HG03521 (cell line): ENCODE data around the gene PAX5.

Source experiments
- ATAC-seq: cut with Tn5 transposase; IDR thresholded peaks from one replicate; pipeline ENCODE4 v1.9.1; 2021; ENCODE audit warnings: mild to moderate bottlenecking, moderate library complexity; ENCODE audit not compliant: unreplicated experiment

Gene PAX5

DNA sequence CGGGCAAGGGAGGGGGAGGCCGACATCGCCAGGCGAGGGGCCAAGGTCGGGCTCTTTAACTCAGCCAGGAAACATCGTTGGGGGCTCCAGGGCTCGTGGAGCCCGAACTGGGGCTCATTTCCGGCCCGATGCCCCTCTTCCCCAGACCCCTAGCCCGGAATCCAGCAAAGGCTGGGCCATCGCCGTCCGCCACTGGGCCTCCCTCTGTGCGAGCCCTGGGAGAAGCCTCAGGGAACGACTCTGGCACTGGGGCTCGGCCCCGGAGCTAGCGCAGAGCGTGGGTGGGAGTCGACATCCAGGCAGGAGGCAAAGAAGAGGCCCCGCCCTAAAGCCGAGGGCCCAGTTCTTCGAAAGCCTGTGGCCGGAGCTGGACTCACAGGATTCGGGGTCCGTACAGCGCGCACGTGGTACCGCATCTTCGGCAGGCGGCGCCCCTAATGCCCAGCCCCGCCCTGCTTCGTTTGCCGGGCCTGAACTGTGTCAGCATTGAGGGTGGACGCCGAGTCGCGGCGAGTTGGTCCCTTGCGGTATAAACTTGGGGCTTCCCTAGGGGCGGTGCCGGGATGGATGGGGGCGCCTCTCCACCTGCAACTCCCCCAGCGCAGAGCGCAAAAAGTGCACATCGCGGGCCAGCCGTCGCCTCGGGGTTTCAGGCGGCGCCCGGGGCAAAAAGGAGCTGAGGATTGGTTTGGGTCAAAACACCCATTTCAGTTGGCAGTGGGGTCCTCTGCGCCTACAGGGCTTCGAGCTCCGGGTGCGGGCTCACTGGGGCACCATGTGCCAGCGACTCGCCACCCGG is 3.6 kb upstream of the PAX5 start:
- ATAC-seq: no peak

GRCh38 chr9:37036776-37037502 is 2.9 kb upstream of the PAX5 start:
- no peak for ATAC-seq

DNA sequence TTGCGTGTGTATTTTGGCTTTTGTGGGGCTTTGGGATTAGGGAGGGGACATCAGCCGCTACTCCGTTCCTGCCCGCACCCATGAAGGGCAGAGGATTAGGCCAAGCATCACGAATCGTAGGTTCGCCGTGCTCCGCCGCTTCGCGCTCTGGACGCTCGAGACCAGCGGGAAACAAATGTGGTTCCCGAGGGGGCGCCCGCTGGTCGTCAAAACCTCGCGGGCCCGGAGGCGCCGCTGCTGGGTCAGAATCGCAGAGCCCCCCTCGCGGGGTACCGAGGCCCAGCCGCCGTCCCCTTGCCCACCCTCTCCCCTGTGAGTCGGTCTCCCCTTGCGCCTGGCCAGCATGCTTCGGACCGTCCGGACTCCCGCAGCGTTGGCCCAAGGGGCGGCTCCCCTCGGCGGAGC is 2.3 kb upstream of the PAX5 start:
- ATAC-seq: no peak

DNA sequence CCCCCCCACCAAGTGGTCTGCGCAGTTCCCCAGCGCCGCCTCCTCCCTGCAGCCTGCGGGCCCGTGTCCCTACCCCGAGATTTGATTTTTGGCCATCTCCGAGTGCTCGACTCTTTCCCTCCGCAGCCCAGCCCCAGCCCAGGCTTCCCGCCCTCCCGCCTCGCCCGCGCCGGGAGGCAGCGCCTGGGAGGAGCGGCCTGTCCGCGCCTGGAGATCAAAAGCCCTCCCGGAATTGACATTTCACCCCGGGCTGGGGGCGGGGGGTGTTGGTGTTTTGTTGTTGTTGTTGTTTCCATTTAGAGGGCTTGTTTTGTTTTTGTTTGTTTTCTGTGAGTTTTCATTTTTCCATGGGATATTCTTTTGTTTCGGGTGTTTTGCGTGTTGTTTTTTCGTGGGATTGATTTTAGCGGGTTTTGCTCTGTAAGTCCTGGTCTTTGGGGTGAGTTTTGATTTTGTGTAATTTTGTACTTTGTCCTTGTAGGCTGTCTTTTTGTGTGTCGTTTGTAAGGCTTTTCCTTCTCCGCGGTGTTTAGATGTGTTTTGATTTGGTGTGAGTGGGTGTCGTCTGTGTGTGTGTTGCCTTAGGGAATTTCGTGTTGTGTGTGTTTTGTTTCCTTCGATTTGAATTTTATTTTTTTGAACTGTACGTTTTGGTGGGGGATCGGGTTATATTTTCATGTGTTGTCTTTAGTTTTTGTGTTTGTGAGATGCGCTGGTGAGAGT is 1.7 kb upstream of the PAX5 start:
- ATAC-seq: no peak

DNA sequence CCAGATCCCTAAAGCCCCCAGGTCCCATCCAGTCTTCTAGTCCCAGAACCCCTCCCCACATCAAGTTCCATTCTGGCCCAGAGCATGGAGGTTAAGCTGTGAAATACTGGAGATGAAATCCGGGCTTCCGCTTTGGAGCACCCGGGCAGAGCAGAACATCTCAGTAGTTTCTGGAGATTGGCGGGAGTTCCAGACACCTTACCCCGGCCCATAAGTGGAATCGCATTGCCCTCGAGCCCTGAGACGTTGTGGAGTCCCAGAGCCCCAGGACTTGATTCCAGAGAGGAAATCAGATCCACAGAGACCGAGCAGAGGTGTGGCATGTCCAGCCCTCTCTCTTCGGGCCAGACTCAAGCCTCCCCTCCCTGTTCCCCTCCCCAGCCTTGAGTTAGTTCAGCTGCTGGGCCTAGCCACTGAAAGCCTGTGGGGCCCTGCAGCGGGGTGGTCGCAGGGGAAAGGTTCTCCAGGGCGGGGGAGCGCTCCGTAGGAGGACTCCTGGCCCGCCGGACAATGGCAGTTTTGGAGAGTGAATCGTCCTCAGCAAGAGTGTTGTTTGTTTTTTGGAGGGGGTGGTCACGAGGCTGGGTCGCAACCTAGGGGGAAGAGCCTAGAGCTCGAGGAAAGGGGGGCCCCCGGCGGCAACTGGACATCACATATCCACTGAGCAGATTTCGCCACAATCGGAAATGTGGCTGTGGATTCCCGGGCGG is 1.0 kb upstream of the PAX5 start:
- no peak for ATAC-seq

DNA sequence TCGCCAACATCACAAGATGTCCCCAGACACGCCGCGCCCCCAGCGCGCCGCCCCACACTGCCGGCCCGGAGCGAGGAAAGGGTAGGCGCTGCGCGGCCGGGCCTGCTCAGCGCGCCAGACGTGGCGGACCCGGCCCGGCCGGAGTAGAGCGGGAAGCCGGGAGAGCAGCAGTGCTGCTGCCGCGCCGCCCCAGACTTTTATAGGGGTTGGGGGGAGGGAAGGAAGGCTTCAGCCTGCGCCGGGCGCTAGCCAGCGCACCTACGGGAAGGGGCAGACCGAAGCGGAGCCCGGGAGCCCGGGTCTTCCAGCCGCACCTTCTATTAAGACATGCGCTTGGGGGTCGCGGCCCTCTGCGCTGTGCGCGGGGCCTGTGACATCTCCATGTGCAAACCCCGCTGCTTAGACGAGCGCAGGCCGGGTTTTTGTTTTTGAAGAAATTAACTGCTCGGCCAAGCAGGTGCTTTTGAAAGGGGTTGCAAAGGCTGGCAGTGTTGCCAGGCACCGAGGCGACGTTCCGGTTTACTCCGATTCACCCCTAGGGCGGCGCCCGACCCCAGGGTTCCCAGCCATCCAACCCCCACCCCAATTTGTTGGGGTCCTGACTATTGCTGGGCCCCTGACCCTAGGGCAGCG is 353 bp upstream of the PAX5 start:
- no peak for ATAC-seq

DNA sequence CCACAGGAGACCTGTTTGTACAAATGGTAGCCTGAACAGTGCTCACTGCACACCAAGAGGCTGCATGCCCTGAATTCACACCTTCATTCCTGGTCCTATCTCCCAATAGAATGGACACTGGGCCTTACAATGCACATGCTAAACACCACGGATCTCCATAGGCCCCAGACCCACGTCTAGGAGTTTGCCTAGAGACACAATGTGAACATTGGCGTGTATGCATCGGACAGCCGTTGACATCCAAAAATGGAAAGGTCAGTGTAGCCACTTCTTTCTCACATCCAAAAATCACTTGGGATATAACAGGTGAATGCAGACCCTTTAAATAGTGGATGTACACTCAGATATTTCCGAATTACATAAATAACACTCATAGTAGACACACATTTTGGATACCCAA is 927 bp downstream of the PAX5 start:
- no peak for ATAC-seq

GRCh38 chr9:37032713-37033112 is 1.4 kb downstream of the PAX5 start:
- ATAC-seq: no peak

DNA sequence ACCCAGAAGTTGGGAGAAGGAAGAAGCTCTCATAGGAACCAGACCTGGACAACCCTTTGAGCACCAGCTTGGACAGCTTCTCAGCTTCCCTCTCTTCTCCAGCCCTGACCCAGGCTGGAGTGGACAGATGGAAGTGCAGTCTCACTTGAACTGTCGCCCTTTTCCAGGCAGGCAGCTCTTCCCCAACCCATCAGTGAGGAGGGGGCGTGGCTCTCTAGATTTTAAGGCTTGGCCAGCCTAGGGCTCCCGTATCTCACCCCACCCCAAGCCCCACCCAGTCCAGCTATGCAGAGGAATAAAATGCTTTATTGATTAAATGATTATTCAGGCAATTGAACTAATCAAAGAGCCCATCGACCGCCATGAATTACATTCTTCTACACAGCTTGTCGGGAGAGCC is 2.2 kb downstream of the PAX5 start:
- ATAC-seq: no peak

- ATAC-seq: no peak
These were observed 3.0 kb downstream of the PAX5 start for GRCh38 chr9:37031081-37031480.

DNA sequence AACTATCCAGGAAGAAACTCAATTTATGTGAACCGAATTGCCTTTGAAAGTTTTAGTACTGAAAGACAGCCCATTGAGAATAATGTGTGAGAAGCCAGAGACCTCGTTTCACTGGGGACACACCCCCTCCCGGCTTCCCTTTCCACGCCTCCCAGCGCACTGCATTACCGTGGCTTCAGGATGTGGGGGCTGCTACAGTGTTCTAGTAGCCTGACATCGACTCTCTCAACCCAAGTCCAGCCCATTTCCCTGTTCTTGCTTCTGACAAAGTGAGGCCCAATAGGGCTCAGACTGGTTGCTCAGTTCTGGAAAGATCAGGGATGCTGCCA is 3.5 kb downstream of the PAX5 start:
- ATAC-seq: no peak

GRCh38 chr9:37029776-37030610 is 4.1 kb downstream of the PAX5 start:
- ATAC-seq: no peak

GRCh38 chr9:37029304-37029775 is 4.7 kb downstream of the PAX5 start:
- no peak for ATAC-seq

GRCh38 chr9:37028420-37029031 is 5.5 kb downstream of the PAX5 start:
- no peak for ATAC-seq

GRCh38 chr9:37027582-37028419 is 6.3 kb downstream of the PAX5 start:
- peak; percentile 84 for ATAC-seq

- no peak for ATAC-seq
These were observed 7.0 kb downstream of the PAX5 start for GRCh38 chr9:37026931-37027581.

DNA sequence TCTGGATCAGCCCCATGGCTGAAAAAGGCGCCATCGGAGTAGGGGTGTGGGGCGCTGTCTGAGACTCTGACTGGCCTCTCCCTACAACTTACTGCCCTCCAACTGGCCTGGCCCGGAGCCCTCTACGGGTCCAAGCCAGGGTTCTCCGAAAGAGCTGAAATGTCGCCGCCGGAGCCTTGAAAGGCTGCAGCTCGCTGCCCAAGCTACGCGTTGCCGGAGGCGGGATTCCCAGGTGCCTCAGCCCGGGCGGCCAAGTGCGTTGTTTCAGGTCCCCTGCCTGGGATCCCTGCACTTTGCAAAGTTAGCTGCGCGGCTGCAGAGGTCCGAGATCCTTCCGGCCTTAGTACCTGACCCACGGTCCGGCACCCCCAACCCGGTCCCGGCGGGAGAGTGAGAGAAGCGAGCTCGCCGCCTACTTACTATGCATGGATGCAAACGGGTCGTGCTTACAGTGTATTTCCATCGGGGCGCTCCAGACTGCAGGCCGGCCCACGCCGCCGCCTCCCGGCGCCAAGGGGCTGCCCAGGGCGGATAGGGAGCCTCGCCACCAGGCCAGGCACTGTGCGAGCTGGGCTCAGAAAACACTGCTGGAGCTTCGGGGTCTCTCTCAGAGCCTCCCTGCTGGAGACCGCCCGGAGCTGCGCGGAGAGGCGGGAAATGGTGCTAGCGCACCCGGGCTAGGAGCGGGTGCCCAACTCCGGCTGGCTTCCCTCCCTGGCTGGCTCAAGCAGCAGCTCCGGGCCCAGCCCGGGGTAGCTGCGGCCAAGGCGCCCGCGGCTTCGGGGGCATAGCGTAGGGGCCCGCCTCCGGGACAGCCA is 7.7 kb downstream of the PAX5 start:
- ATAC-seq: no peak
